Skin epidermis (tissue), 12 donors: ENCODE data around the gene PIK3C3.

Experiments
- H3K27ac ChIP-seq, 21 experiments: fragments of 200-600 bp; sonication (generic) in 11 of 21; one replicate each; pipeline ENCODE4 v1.5.0; 2020; ENCODE audit warnings: mild to moderate bottlenecking in 3 of 21, inconsistent platforms in 2 of 21, moderate library complexity in 2 of 21
- H3K4me3 ChIP-seq, 7 experiments: fragments of 200-600 bp; sonication (generic) in 2 of 7; one replicate each; pipeline ENCODE4 v1.5.0; 2020; ENCODE audit warnings: inconsistent platforms in 2 of 7, mild to moderate bottlenecking in 2 of 7, moderate library complexity in 1 of 7

Gene PIK3C3

GRCh38 chr18:41954827-41955613 lies at the start of gene PIK3C3:
Gene PIK3C3, plus strand, starts transcription at chr18:41955234. Its CDS starts 58 bp downstream, at chr18:41955292.
- peak within 1 kb of the TSS; percentile 63 to 91 (median 87) for H3K4me3 ChIP-seq

GRCh38 chr18:41905786-41906527 lies 49.1 kb upstream of the PIK3C3 start:
- Histone ChIP-seq H3K4me3 (no peak overlapping the region), H3K27ac (no peak overlapping the region)

More at GRCh38 chr18:41954827-41955613, at the start of gene PIK3C3:
- H3K27ac ChIP-seq: peak within 1 kb of the TSS; percentile 36 to 90 (median 81)

- Histone ChIP-seq H3K27ac (no peak overlapping the region), H3K4me3 (no peak overlapping the region)
These were observed 48.4 kb upstream of the PIK3C3 start for GRCh38 chr18:41906528-41907146.

GRCh38 chr18:41917181-41917580 lies 37.9 kb upstream of the PIK3C3 start:
- no peak overlapping the region for H3K27ac ChIP-seq
- H3K4me3 ChIP-seq: no peak overlapping the region

GRCh38 chr18:41921770-41922169 lies 33.3 kb upstream of the PIK3C3 start:
- no peak overlapping the region for H3K27ac ChIP-seq
- H3K4me3 ChIP-seq: no peak overlapping the region

GRCh38 chr18:41922176-41922575 lies 32.9 kb upstream of the PIK3C3 start:
- H3K4me3 ChIP-seq: no peak overlapping the region
- H3K27ac ChIP-seq: no peak overlapping the region

- Histone ChIP-seq H3K4me3 (no peak overlapping the region), H3K27ac (no peak overlapping the region)
These were observed 32.2 kb upstream of the PIK3C3 start for GRCh38 chr18:41922841-41923240.

GRCh38 chr18:41923446-41923845 lies 31.6 kb upstream of the PIK3C3 start:
- Histone ChIP-seq H3K4me3 (no peak overlapping the region), H3K27ac (no peak overlapping the region)

- no peak overlapping the region for H3K27ac ChIP-seq
- no peak overlapping the region for H3K4me3 ChIP-seq
These were observed 26.5 kb upstream of the PIK3C3 start for GRCh38 chr18:41928581-41928980.

- no peak overlapping the region for H3K27ac ChIP-seq
- no peak overlapping the region for H3K4me3 ChIP-seq
These were observed 22.1 kb upstream of the PIK3C3 start for GRCh38 chr18:41932899-41933298.

GRCh38 chr18:41933778-41934177 lies 21.3 kb upstream of the PIK3C3 start:
- no peak overlapping the region for H3K27ac ChIP-seq
- H3K4me3 ChIP-seq: no peak overlapping the region

- H3K27ac ChIP-seq: no peak overlapping the region
These were observed 18.4 kb upstream of the PIK3C3 start for GRCh38 chr18:41936471-41937134.

GRCh38 chr18:41938445-41938844 lies 16.6 kb upstream of the PIK3C3 start:
- H3K4me3 ChIP-seq: no peak overlapping the region
- H3K27ac ChIP-seq: no peak overlapping the region

More at GRCh38 chr18:41936471-41937134, 18.4 kb upstream of the PIK3C3 start:
- H3K4me3 ChIP-seq: no peak overlapping the region

- Histone ChIP-seq H3K27ac (no peak overlapping the region), H3K4me3 (no peak overlapping the region)
These were observed 15.7 kb upstream of the PIK3C3 start for GRCh38 chr18:41939326-41939725.

GRCh38 chr18:41940506-41941215 lies 14.4 kb upstream of the PIK3C3 start:
- Histone ChIP-seq H3K27ac (no peak overlapping the region), H3K4me3 (no peak overlapping the region)

- Histone ChIP-seq H3K4me3 (no peak overlapping the region), H3K27ac (no peak overlapping the region)
These were observed 12.8 kb upstream of the PIK3C3 start for GRCh38 chr18:41942254-41942653.

GRCh38 chr18:41948544-41949110 lies 6.4 kb upstream of the PIK3C3 start:
- H3K27ac ChIP-seq: no peak overlapping the region
- no peak overlapping the region for H3K4me3 ChIP-seq

- no peak overlapping the region for H3K4me3 ChIP-seq
- H3K27ac ChIP-seq: no peak overlapping the region
These were observed 5.7 kb upstream of the PIK3C3 start for GRCh38 chr18:41949206-41949920.
